Endothelial cell of umbilical vein (primary cell): ENCODE data around the gene REP15.

Experiments used
- EZH2 ChIP-seq: IDR thresholded peaks from 2 replicates; pipeline ENCODE4 v1.6.1; 2012; ENCODE audit warnings: borderline replicate concordance, low read depth, mild to moderate bottlenecking, moderate library complexity, low read length, inconsistent platforms; ENCODE audit not compliant: severe bottlenecking
- FOS ChIP-seq: IDR thresholded peaks from 2 replicates; pipeline ENCODE4 v1.6.1; 2011; ENCODE audit warnings: mild to moderate bottlenecking, low read length, moderate library complexity, borderline replicate concordance; ENCODE audit not compliant: insufficient read depth
- GATA2 ChIP-seq: IDR thresholded peaks from 2 replicates; pipeline ENCODE4 v1.7.0; 2011; ENCODE audit warnings: low read depth, mild to moderate bottlenecking, moderate library complexity, mixed read lengths, low read length; ENCODE audit not compliant: insufficient read length, insufficient read depth
- POLR2A ChIP-seq: IDR thresholded peaks from 2 replicates; pipeline ENCODE4 v1.6.1; 2012; ENCODE audit warnings: low read depth, mild to moderate bottlenecking, control low read depth, low read length
- TF ChIP-seq, protein P1 (sequence below), 2 donors: IDR thresholded peaks; 1 replicate in 1 of 2; 2 replicates in 1 of 2; pipeline ENCODE4 v1.5.1; 2011; ENCODE audit warnings: low read length in 2 of 2, mild to moderate bottlenecking in 2 of 2, moderate library complexity in 2 of 2, control low read depth in 1 of 2, inconsistent platforms in 1 of 2, low read depth in 1 of 2; ENCODE audit not compliant: insufficient read depth in 1 of 2; ENCODE audit errors: extremely low read depth in 1 of 2
- TF ChIP-seq, protein P2 (sequence below): IDR thresholded peaks from 2 replicates; pipeline ENCODE4 v1.6.1; 2011; ENCODE audit not compliant: insufficient read depth, insufficient read length

DNA sequence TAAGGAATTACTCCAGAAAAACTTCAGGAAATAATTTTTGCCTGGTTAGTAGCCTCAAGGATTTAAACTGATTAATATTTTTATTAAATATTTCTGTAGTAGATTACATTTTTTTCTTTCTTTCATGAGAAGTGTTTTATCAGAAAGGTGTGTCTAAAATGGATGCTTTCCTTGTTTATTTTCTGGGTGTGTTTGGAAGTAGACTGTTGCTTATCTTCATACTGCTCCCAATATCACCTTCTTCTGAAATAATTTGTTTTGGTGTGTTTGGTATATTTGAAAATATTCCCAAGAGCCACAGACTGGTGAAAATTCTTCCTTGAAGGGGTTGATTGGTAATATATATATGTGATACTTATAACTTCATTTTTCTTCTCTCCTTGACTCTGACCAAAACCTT, 10.1 kb upstream of the REP15 start:
- TF ChIP-seq, protein P1, sequence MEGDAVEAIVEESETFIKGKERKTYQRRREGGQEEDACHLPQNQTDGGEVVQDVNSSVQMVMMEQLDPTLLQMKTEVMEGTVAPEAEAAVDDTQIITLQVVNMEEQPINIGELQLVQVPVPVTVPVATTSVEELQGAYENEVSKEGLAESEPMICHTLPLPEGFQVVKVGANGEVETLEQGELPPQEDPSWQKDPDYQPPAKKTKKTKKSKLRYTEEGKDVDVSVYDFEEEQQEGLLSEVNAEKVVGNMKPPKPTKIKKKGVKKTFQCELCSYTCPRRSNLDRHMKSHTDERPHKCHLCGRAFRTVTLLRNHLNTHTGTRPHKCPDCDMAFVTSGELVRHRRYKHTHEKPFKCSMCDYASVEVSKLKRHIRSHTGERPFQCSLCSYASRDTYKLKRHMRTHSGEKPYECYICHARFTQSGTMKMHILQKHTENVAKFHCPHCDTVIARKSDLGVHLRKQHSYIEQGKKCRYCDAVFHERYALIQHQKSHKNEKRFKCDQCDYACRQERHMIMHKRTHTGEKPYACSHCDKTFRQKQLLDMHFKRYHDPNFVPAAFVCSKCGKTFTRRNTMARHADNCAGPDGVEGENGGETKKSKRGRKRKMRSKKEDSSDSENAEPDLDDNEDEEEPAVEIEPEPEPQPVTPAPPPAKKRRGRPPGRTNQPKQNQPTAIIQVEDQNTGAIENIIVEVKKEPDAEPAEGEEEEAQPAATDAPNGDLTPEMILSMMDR (IDR thresholded peaks at IDR 0.05; ENCODE audit: extremely low read depth in 1 of 2, insufficient read depth in 1 of 2, low read depth in 1 of 2, low read length in 2 of 2): no peak
- TF ChIP-seq, protein P2, sequence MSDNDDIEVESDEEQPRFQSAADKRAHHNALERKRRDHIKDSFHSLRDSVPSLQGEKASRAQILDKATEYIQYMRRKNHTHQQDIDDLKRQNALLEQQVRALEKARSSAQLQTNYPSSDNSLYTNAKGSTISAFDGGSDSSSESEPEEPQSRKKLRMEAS: no peak
- TF ChIP-seq GATA2 (no peak), POLR2A (no peak), EZH2 (no peak), FOS (no peak)
